T-cell (primary cell): ENCODE measurements around the gene ISL1. TPM values are rescaled to one million over a fixed set of nuclear protein-coding genes. Genes with fewer than 3 reads are reported as not detected.
A peak's percentile ranks its signal among the peaks of the same experiment; 100 is the strongest.

Source experiments
- ATAC-seq, 4 experiments: fragments of 200-7000 bp in 3 of 4; fragments of 150-1000 bp in 1 of 4; cut with Tn5 transposase; replicated peaks in 1 of 4; 1 replicate in 3 of 4; 2 replicates in 1 of 4; pipeline ENCODE4 v1.10.0; 2021; ENCODE audit warnings: moderate library complexity in 3 of 4, mild to moderate bottlenecking in 2 of 4, moderate number of reproducible peaks in 1 of 4
- CTCF ChIA-PET, 2 donors: fragments of 300-600 bp; sonication (Branson Sonifier 250); formaldehyde crosslinking; loops; one replicate each; lab custom pipeline; 2022; ENCODE audit warnings: antibody characterized with exemption in 2 of 2; lab: Charles Lee
- POLR2A ChIA-PET, 2 donors: fragments of 300-600 bp; sonication (Branson Sonifier 250); formaldehyde crosslinking; loops; one replicate each; lab custom pipeline; 2022; ENCODE audit warnings: antibody characterized with exemption in 2 of 2; lab: Charles Lee
- DNase-seq, 35 experiments: peaks; one replicate each; pipeline versions ENCODE4 v3.0.0 to v3.0.0-alpha.2; 2013 to 2023
- H3K27ac ChIP-seq: one replicate; pipeline ENCODE4 v1.5.1; 2013; ENCODE audit warnings: low read length
- H3K27me3 ChIP-seq, 2 experiments: replicated peaks in 1 of 2; 1 replicate in 1 of 2; 2 replicates in 1 of 2; pipeline versions ENCODE4 v1.6.1 to v1.7.0; 2013; ENCODE audit warnings: low read length in 1 of 2, mixed read lengths in 1 of 2; ENCODE audit not compliant: control insufficient read depth in 2 of 2, insufficient read depth in 2 of 2; ENCODE audit errors: extremely low read depth in 1 of 2
- H3K36me3 ChIP-seq, 2 donors: 1 replicate in 1 of 2; 2 replicates in 1 of 2; pipeline versions ENCODE4 v1.6.1 to v1.7.0; 2013; ENCODE audit warnings: low read length in 1 of 2; ENCODE audit not compliant: control insufficient read depth in 2 of 2, insufficient read depth in 1 of 2; ENCODE audit errors: extremely low read depth in 1 of 2
- H3K4me1 ChIP-seq, 2 experiments: 1 replicate in 1 of 2; 2 replicates in 1 of 2; pipeline versions ENCODE4 v1.6.1 to v1.7.0; 2013; ENCODE audit warnings: low read length in 2 of 2, mixed read lengths in 1 of 2; ENCODE audit not compliant: insufficient read depth in 2 of 2, control insufficient read depth in 1 of 2; ENCODE audit errors: extremely low read depth in 1 of 2
- H3K4me3 ChIP-seq, 2 donors: 1 replicate in 1 of 2; 2 replicates in 1 of 2; pipeline versions ENCODE4 v1.5.1 to v1.7.0; 2013; ENCODE audit warnings: mild to moderate bottlenecking in 2 of 2, low read length in 1 of 2, moderate library complexity in 1 of 2; ENCODE audit not compliant: control insufficient read depth in 1 of 2; ENCODE audit errors: extremely low read depth in 1 of 2
- H3K9me3 ChIP-seq: 2 replicates; pipeline ENCODE4 v1.7.0; 2013
- H3K27ac Mint-ChIP-seq, 2 donors: one replicate each; pipeline ENCODE4 v1.8.0; 2020 to 2021; ENCODE audit warnings: mild to moderate bottlenecking in 2 of 2, mixed read lengths in 2 of 2
- H3K27me3 Mint-ChIP-seq, 2 donors: one replicate each; pipeline ENCODE4 v1.8.0; 2021 to 2022; ENCODE audit warnings: mixed read lengths in 2 of 2
- H3K36me3 Mint-ChIP-seq: one replicate; pipeline ENCODE4 v1.8.0; 2021; ENCODE audit warnings: mixed read lengths
- H3K4me1 Mint-ChIP-seq, 3 donors: one replicate each; pipeline ENCODE4 v1.8.0; 2020 to 2022; ENCODE audit warnings: mixed read lengths in 3 of 3, mild to moderate bottlenecking in 1 of 3
- H3K4me3 Mint-ChIP-seq, 3 donors: one replicate each; pipeline ENCODE4 v1.8.0; 2020 to 2022; ENCODE audit warnings: mild to moderate bottlenecking in 3 of 3, mixed read lengths in 3 of 3, moderate library complexity in 3 of 3
- H3K9me3 Mint-ChIP-seq, 3 donors: one replicate each; pipeline ENCODE4 v1.8.0; 2020 to 2022; ENCODE audit warnings: mixed read lengths in 3 of 3
- WGBS: methylation state at CpG from one replicate; pipeline ENCODE4 v1.1.5; 2013; ENCODE audit warnings: missing lambda C conversion rate; ENCODE audit not compliant: insufficient coverage; 5-methylcytosine and 5-hydroxymethylcytosine counted together
- total RNA-seq, 35 experiments: library from RNA in 6 of 35; stranded (reverse) in 6 of 35; fragments of 120-200 nt in 1 of 35; gene quantifications; one replicate each; pipeline versions ENCODE4 v1.2.1 to v1.2.4 and lab custom pipeline; 2013 to 2026

ISL1 gene
- not detected for total RNA-seq
- total RNA-seq (2013), result 0.09 TPM
- total RNA-seq (lab: John Stamatoyannopoulos, UW), result 0 to 0.06 (median 0) reads per million in 29 experiments

GRCh38 chr5:51383131-51384121, at the start of gene ISL1:
TSS of gene ISL1 (plus strand) at chr5:51383448. CDS start at chr5:51383672, 224 bp downstream.
- Histone ChIP-seq H3K4me3 (no peak within 1 kb of the TSS), H3K36me3 (no peaks in the 10 kb centered on the region), H3K9me3 (no peaks in the 10 kb centered on the region), H3K4me1 (no peaks in the 10 kb centered on the region), H3K27me3 (peaks cover 40 to 65% of the 10 kb centered on the region in 2 experiments), H3K27ac (no peak within 1 kb of the TSS)
- WGBS, result 7% methylated on average over 50 of the region's 57 CpGs
- ATAC-seq (no peak), DNase-seq (no peak)
- H3K9me3 Mint-ChIP-seq, result no peaks in the 10 kb centered on the region
- ChIA-PET POLR2A (no interaction called here), CTCF (no interaction called here)
- peaks cover 7% of the 10 kb centered on the region in 3 donors for H3K4me1 Mint-ChIP-seq
- H3K27ac Mint-ChIP-seq, result peak within 1 kb of the TSS in 1 of 2 donors; percentile 46
- H3K36me3 Mint-ChIP-seq, result no peaks in the 10 kb centered on the region
- peaks cover 67 to 100% of the 10 kb centered on the region in 2 donors for H3K27me3 Mint-ChIP-seq
- no peak within 1 kb of the TSS for H3K4me3 Mint-ChIP-seq

DNA sequence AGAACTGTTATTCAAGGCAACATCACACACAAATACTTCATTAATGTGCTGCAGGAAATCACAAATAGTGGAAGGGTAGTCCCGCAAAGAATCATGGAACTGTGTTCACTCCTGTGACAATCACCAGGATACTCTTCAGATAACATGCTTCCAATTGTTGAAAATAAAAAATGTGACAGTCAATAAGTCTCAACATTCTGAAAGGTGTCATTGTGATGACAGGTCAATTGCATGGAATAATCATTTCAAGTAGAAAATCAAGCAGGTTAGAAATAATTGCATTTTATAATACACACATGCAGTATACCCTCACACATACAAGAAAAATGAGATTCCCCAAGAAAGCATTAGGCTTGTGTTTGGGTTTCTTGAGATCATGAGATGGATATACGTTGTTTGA, 46.4 kb upstream of the ISL1 start:
- ATAC-seq (no peak), DNase-seq (no peak)
- H3K36me3 ChIP-seq, result no peaks in the 10 kb centered on the region
- no CpG with 5 or more reads among the region's 2 CpGs for WGBS
- Mint-ChIP-seq H3K4me3 (no peak overlapping the region), H3K4me1 (no peaks in the 10 kb centered on the region), H3K36me3 (no peaks in the 10 kb centered on the region), H3K27ac (no peak overlapping the region), H3K27me3 (no peaks in the 10 kb centered on the region), H3K9me3 (peaks cover 6 to 12% (median 11%) of the 10 kb centered on the region in 3 donors)
- no peak overlapping the region for H3K27ac ChIP-seq
- H3K9me3 ChIP-seq, result no peaks in the 10 kb centered on the region
- H3K27me3 ChIP-seq, result no peaks in the 10 kb centered on the region
- no peaks in the 10 kb centered on the region for H3K4me1 ChIP-seq
- CTCF ChIA-PET, result no interaction called here
- no peak overlapping the region for H3K4me3 ChIP-seq
- POLR2A ChIA-PET, result no interaction called here

DNA sequence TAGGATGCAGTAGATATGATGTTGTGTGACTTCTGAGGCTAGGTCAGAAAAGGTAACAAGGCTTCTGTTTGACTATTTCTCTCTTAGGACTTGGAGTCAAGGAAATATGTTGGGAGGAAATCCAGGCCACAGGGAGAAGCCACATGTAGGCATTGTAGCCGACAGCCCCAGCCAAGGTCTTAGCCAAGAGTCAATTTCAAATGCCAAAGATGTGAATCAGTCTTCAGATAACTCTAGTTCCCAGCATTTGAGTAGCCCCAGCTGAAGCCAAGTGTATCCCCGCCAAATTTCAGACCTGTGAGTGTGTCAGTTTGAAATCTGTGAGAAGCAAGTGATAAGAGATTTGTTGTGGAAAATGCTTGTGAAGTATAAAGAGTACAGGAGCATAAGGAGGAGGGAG, 38.1 kb upstream of the ISL1 start:
- Histone ChIP-seq H3K4me1 (no peaks in the 10 kb centered on the region), H3K9me3 (no peaks in the 10 kb centered on the region), H3K27ac (no peak overlapping the region), H3K27me3 (no peaks in the 10 kb centered on the region), H3K36me3 (no peaks in the 10 kb centered on the region), H3K4me3 (no peak overlapping the region)
- 79% methylated on average over 2 of the region's 2 CpGs for WGBS
- Mint-ChIP-seq H3K9me3 (peaks cover 7 to 28% (median 20%) of the 10 kb centered on the region in 3 donors), H3K27ac (no peak overlapping the region), H3K36me3 (no peaks in the 10 kb centered on the region), H3K4me1 (no peaks in the 10 kb centered on the region), H3K27me3 (no peaks in the 10 kb centered on the region), H3K4me3 (no peak overlapping the region)
- ATAC-seq, result no peak
- CTCF ChIA-PET, result no interaction called here
- no peak for DNase-seq
- POLR2A ChIA-PET, result no interaction called here

- Histone ChIP-seq H3K9me3 (no peaks in the 10 kb centered on the region), H3K4me1 (no peaks in the 10 kb centered on the region), H3K27me3 (no peaks in the 10 kb centered on the region), H3K36me3 (no peaks in the 10 kb centered on the region), H3K27ac (no peak overlapping the region), H3K4me3 (no peak overlapping the region)
- no peak overlapping the region for H3K4me3 Mint-ChIP-seq
- no peak for DNase-seq
- CTCF ChIA-PET, result no interaction called here
- peaks cover 7 to 23% (median 20%) of the 10 kb centered on the region in 3 donors for H3K9me3 Mint-ChIP-seq
- no CpG with 5 or more reads among the region's 1 CpG for WGBS
- ATAC-seq, result no peak
- H3K27ac Mint-ChIP-seq, result no peak overlapping the region
- no peaks in the 10 kb centered on the region for H3K27me3 Mint-ChIP-seq
- no peaks in the 10 kb centered on the region for H3K36me3 Mint-ChIP-seq
- H3K4me1 Mint-ChIP-seq, result no peaks in the 10 kb centered on the region
- POLR2A ChIA-PET, result no interaction called here
Measured at GRCh38 chr5:51347157-51347556, 36.1 kb upstream of the ISL1 start.

- no peaks in the 10 kb centered on the region for H3K4me1 Mint-ChIP-seq
- peaks cover 7 to 23% (median 20%) of the 10 kb centered on the region in 3 donors for H3K9me3 Mint-ChIP-seq
- ATAC-seq, result no peak
- no peak overlapping the region for H3K4me3 Mint-ChIP-seq
- H3K27me3 Mint-ChIP-seq, result no peaks in the 10 kb centered on the region
- H3K36me3 Mint-ChIP-seq, result no peaks in the 10 kb centered on the region
- Histone ChIP-seq H3K36me3 (no peaks in the 10 kb centered on the region), H3K27ac (no peak overlapping the region), H3K4me1 (no peaks in the 10 kb centered on the region), H3K9me3 (no peaks in the 10 kb centered on the region), H3K27me3 (no peaks in the 10 kb centered on the region), H3K4me3 (no peak overlapping the region)
- 93% methylated on average over 2 of the region's 2 CpGs for WGBS
- no peak overlapping the region for H3K27ac Mint-ChIP-seq
- DNase-seq, result no peak
- ChIA-PET CTCF (no interaction called here), POLR2A (no interaction called here)
Measured at GRCh38 chr5:51347704-51348103, 35.5 kb upstream of the ISL1 start.

- no peaks in the 10 kb centered on the region for H3K9me3 ChIP-seq
- no peak overlapping the region for H3K27ac ChIP-seq
- Mint-ChIP-seq H3K9me3 (peaks cover 2 to 9% (median 4%) of the 10 kb centered on the region in 3 donors), H3K27ac (no peak overlapping the region), H3K27me3 (peaks cover 10 to 12% of the 10 kb centered on the region in 2 donors), H3K36me3 (no peaks in the 10 kb centered on the region), H3K4me1 (no peaks in the 10 kb centered on the region), H3K4me3 (no peak overlapping the region)
- ATAC-seq, result no peak
- no peaks in the 10 kb centered on the region for H3K4me1 ChIP-seq
- H3K27me3 ChIP-seq, result no peaks in the 10 kb centered on the region
- no peak overlapping the region for H3K4me3 ChIP-seq
- DNase-seq, result no peak
- no CpG with 5 or more reads among the region's 2 CpGs for WGBS
- CTCF ChIA-PET, result no interaction called here
- no peaks in the 10 kb centered on the region for H3K36me3 ChIP-seq
- POLR2A ChIA-PET, result no interaction called here
Measured at GRCh38 chr5:51371052-51371451, 12.2 kb upstream of the ISL1 start.
